GM12878 (cell line): ENCODE data around the gene ROBO1. TPM values are rescaled to one million over a fixed set of nuclear protein-coding genes. Genes with fewer than 3 reads are reported as not detected.

Experiments used
- ATAC-seq: fragments of 200-7000 bp; cut with Tn5 transposase; 3 replicates; pipeline ENCODE4 v1.9.1; 2020; ENCODE audit warnings: mild to moderate bottlenecking, moderate library complexity
- BruUV-seq: library from RNA; stranded (reverse); fragments of 400-500 nt; replicated peaks from 2 replicates; lab custom pipeline; 2021; lab: Mats Ljungman, UMichigan
- CTCF ChIA-PET: fragments of 300-600 bp; sonication (Branson Sonifier 250); formaldehyde crosslinking; extraction: SDS; loops from one replicate; lab custom pipeline; 2021; ENCODE audit warnings: inconsistent platforms; lab: Yijun Ruan, JAX
- POLR2A ChIA-PET: fragments of 350-600 bp; formaldehyde crosslinking; extraction: SDS; loops from one replicate; lab custom pipeline; 2021; ENCODE audit warnings: inconsistent platforms; lab: Charles Lee
- RAD21 ChIA-PET: fragments of 300-600 bp; sonication (Branson Sonifier 250); formaldehyde crosslinking; loops from one replicate; lab custom pipeline; 2023; ENCODE audit warnings: antibody characterized with exemption; ENCODE audit not compliant: unreplicated experiment; lab: Charles Lee
- SMC1A ChIA-PET: fragments of 300-600 bp; sonication (Branson Sonifier 250); formaldehyde crosslinking; loops from one replicate; lab custom pipeline; 2023; ENCODE audit not compliant: unreplicated experiment, uncharacterized antibody; lab: Charles Lee
- DNase-seq: peaks from one replicate; pipeline ENCODE4 v3.0.0-alpha.2; 2011; ENCODE audit warnings: low read depth, low spot score
- FAIRE-seq: peaks from 3 replicates; lab custom pipeline; 2011; peaks lifted over from hg19 to GRCh38; lab: Jason Lieb, UNC
- H2AFZ ChIP-seq: 2 replicates; pipeline ENCODE4 v1.6.0; 2011; ENCODE audit warnings: low read depth, low read length, control low read depth; ENCODE audit not compliant: control insufficient read depth
- H3K27ac ChIP-seq: 2 replicates; pipeline ENCODE4 v1.5.1; 2011; ENCODE audit warnings: control low read depth; ENCODE audit not compliant: control insufficient read depth, insufficient read depth
- H3K27me3 ChIP-seq, 2 experiments: replicated peaks in 1 of 2; 2 replicates each; pipeline versions ENCODE4 v1.6.0 to v1.6.1; 2011; ENCODE audit warnings: low read length in 1 of 2; ENCODE audit not compliant: control insufficient read depth in 2 of 2, insufficient read depth in 2 of 2
- H3K36me3 ChIP-seq, 2 experiments: 2 replicates each; pipeline ENCODE4 v1.5.1; 2011; ENCODE audit warnings: low read length in 1 of 2; ENCODE audit not compliant: control insufficient read depth in 2 of 2, insufficient read depth in 2 of 2
- H3K4me1 ChIP-seq: 2 replicates; pipeline ENCODE4 v1.6.1; 2011; ENCODE audit warnings: mild to moderate bottlenecking, low read length, moderate library complexity, mixed read lengths; ENCODE audit not compliant: control insufficient read depth, insufficient read depth
- H3K4me2 ChIP-seq: 2 replicates; pipeline ENCODE4 v1.6.0; 2011; ENCODE audit warnings: control low read depth; ENCODE audit not compliant: control insufficient read depth, insufficient read depth
- H3K4me3 ChIP-seq: fragments of 200-600 bp; sonication (generic); 2 replicates; pipeline ENCODE4 v1.5.1; 2016
- H3K79me2 ChIP-seq: 2 replicates; pipeline ENCODE4 v1.6.0; 2011; ENCODE audit warnings: low read length; ENCODE audit not compliant: control insufficient read depth, insufficient read depth
- H3K9ac ChIP-seq: 2 replicates; pipeline ENCODE4 v1.8.0; 2011; ENCODE audit warnings: low read length, control low read depth, mixed read lengths; ENCODE audit not compliant: control insufficient read depth, insufficient read depth
- H3K9me3 ChIP-seq: replicated peaks from 3 replicates; pipeline ENCODE4 v1.5.1; 2011; ENCODE audit warnings: mild to moderate bottlenecking, low read length; ENCODE audit not compliant: control insufficient read depth, insufficient read depth
- H4K20me1 ChIP-seq: 2 replicates; pipeline ENCODE4 v1.6.0; 2011; ENCODE audit not compliant: control insufficient read depth, insufficient read depth
- BACH1 ChIP-seq: fragments of 450-650 bp; IDR thresholded peaks from 2 replicates; pipeline ENCODE4 v1.6.1; 2017; ENCODE audit warnings: mild to moderate bottlenecking, borderline replicate concordance
- CTCF ChIP-seq, 3 experiments: IDR thresholded peaks in 2 of 3; conservative IDR thresholded peaks in 1 of 3; 2 replicates each; pipeline ENCODE4 v1.5.1; 2011; ENCODE audit warnings: low read depth in 3 of 3, low read length in 3 of 3, mild to moderate bottlenecking in 3 of 3, control low read depth in 2 of 3, moderate library complexity in 2 of 3, inconsistent platforms in 1 of 3, mixed read lengths in 1 of 3; ENCODE audit not compliant: control insufficient read depth in 2 of 3, insufficient read depth in 1 of 3; ENCODE audit errors: extremely low read depth in 1 of 3
- RUNX3 ChIP-seq: IDR thresholded peaks from 2 replicates; pipeline ENCODE4 v1.6.1; 2012; ENCODE audit warnings: low read length, inconsistent platforms
- WGBS: methylation state at CpG from one replicate; pipeline ENCODE4 v1.1.6; 2016; ENCODE audit warnings: low lambda C conversion rate; ENCODE audit not compliant: insufficient replicate concordance, insufficient coverage; ENCODE audit errors: missing lambda C conversion rate; 5-methylcytosine and 5-hydroxymethylcytosine counted together
- in situ Hi-C: fragments of 300-500 bp; cut with MboI; formaldehyde crosslinking; loops from 9 replicates; pipeline ENCODE4 v1.14.3; 2018; ENCODE audit warnings: mixed read lengths
- intact Hi-C: fragments of 100-400 bp; cut with micrococcal nuclease; formaldehyde crosslinking; loops from one replicate; pipeline ENCODE4 v1.14.2; 2022; ENCODE audit not compliant: unreplicated experiment
- polyA plus RNA-seq, 11 experiments: library from polyadenylated mRNA; depleted of rRNA in 4 of 11; unstranded in 6 of 11; stranded (reverse) in 5 of 11; fragments of >200 nt; fragmentation: Nextera tagmentation in 4 of 11; fragmentation: Illumina TruSeq in 1 of 11; extraction: Ambion mirVana in 4 of 11; extraction: Trizol in 1 of 11; gene quantifications; 1 replicate in 1 of 11; 2 replicates in 10 of 11; pipeline versions ENCODE4 v1.2.1 to v1.2.3, GENCODE V29; 2011 to 2016; ENCODE audit warnings: inconsistent platforms in 2 of 11, missing spikeins in 2 of 11, low read depth in 1 of 11
- total RNA-seq, 4 experiments: library from RNA; depleted of rRNA in 3 of 4; stranded (reverse); fragments of >200 nt in 3 of 4; fragmentation: Illumina TruSeq in 1 of 4; extraction: Trizol in 1 of 4; gene quantifications; 2 replicates each; pipeline versions ENCODE4 v1.2.1 to v1.2.3, GENCODE V29; 2013 to 2021

The ROBO1 gene
- total and polyA plus RNA-seq, 10 of the 15 experiments (the other 5 are each of a cell fraction or from before 2014, with no cell fraction given), result 0.29 to 46.5 (median 1.2) TPM

GRCh38 chr3:78788839-78789238 is 979.0 kb downstream of the ROBO1 start (continued):
- no peak for TF ChIP-seq CTCF (IDR thresholded peaks at IDR 0.05 in 2 of 3, conservative IDR thresholded peaks at IDR 0.05 in 1 of 3; ENCODE audit: control insufficient read depth in 2 of 3, extremely low read depth in 1 of 3, insufficient read depth in 1 of 3, low read depth in 3 of 3, low read length in 3 of 3)
- TF ChIP-seq RUNX3, result no peak

GRCh38 chr3:78785004-78785403 is 982.8 kb downstream of the ROBO1 start:
- BruUV-seq, result no TSS peak
- Histone ChIP-seq H3K4me1 (no peaks in the 10 kb centered on the region), H3K36me3 (no peaks in the 10 kb centered on the region), H3K4me3 (no peak overlapping the region), H3K4me2 (no peak overlapping the region), H3K9ac (no peak overlapping the region), H2AFZ (no peak overlapping the region), H3K79me2 (no peaks in the 10 kb centered on the region), H3K9me3 (peaks cover 1% of the 10 kb centered on the region; the same call in 2 of the 3 replicates), H3K27ac (no peak overlapping the region), H4K20me1 (no peaks in the 10 kb centered on the region), H3K27me3 (no peaks in the 10 kb centered on the region)
- no peak for DNase-seq
- ATAC-seq, result no peak; the same call in 2 of the 3 replicates
- ChIA-PET SMC1A (interaction anchor here (0.6 to 2.2 kb wide), 8 partner anchors 10 to 62 kb away, joined by 3 to 9 read pairs (median 4); no protein-coding TSS in a partner anchor), CTCF (interaction anchor here (0.6 to 2.1 kb wide), 2 partner anchors 11 to 24 kb away, joined by 4 to 6 read pairs; no protein-coding TSS in a partner anchor), RAD21 (interaction anchor here (1.5 kb wide), 1 partner anchor 20 kb away, joined by 3 read pairs; no protein-coding TSS in a partner anchor), POLR2A (interaction anchor here (0.6 kb wide), 1 partner anchor 430 kb away, joined by 3 read pairs; no protein-coding TSS in a partner anchor)
- WGBS, result 66% methylated on average over 1 of the region's 1 CpG
- TF ChIP-seq BACH1, result no peak
- intact Hi-C loops, result no loop called here
- FAIRE-seq, result no peak
- in situ Hi-C loops, result no loop called here
